SU-DHL-6 (cell line): ENCODE data around the gene KCNH3.

ENCODE experiments used
- H2AFZ ChIP-seq: fragments of 200-600 bp; sonication (generic); 2 replicates; pipeline ENCODE4 v1.6.1; 2014; ENCODE audit warnings: low read depth, mild to moderate bottlenecking, moderate library complexity, mixed read lengths, antibody characterized with exemption, low read length; ENCODE audit not compliant: severe bottlenecking
- H3F3A ChIP-seq: fragments of 200-600 bp; shearing (Covaris generic); 2 replicates; pipeline ENCODE4 v1.6.0; 2016; ENCODE audit warnings: antibody characterized with exemption, mild to moderate bottlenecking; ENCODE audit not compliant: insufficient read depth
- H3K27ac ChIP-seq: fragments of 200-600 bp; sonication (generic); 2 replicates; pipeline ENCODE4 v1.5.1; 2016; ENCODE audit warnings: low read depth, mild to moderate bottlenecking, low read length, moderate library complexity, mixed read lengths
- H3K27me3 ChIP-seq: fragments of 200-600 bp; sonication (generic), shearing (Covaris generic); 2 replicates; pipeline ENCODE4 v1.6.0; 2014; ENCODE audit warnings: mild to moderate bottlenecking, low read length
- H3K36me3 ChIP-seq: fragments of 200-600 bp; sonication (generic); 2 replicates; pipeline ENCODE4 v1.6.1; 2014; ENCODE audit warnings: mild to moderate bottlenecking, low read length, mixed read lengths
- H3K4me2 ChIP-seq: fragments of 300-600, 200-600 bp; shearing (Covaris generic), sonication (generic); 2 replicates; pipeline ENCODE4 v1.6.0; 2014; ENCODE audit warnings: low read length, low read depth, mild to moderate bottlenecking; ENCODE audit not compliant: poor library complexity, severe bottlenecking
- H3K4me3 ChIP-seq: fragments of 200-600 bp; sonication (generic); 2 replicates; pipeline ENCODE4 v1.5.1; 2014; ENCODE audit warnings: antibody characterized with exemption, low read length, mild to moderate bottlenecking, mixed read lengths; ENCODE audit not compliant: insufficient read depth, poor library complexity, severe bottlenecking
- H3K79me2 ChIP-seq: fragments of 200-600 bp; sonication (generic); 2 replicates; pipeline ENCODE4 v1.6.1; 2014; ENCODE audit warnings: mild to moderate bottlenecking, low read length, moderate library complexity; ENCODE audit not compliant: insufficient read depth
- H3K9ac ChIP-seq: fragments of 200-600 bp; sonication (generic); 2 replicates; pipeline ENCODE4 v1.7.0; 2014; ENCODE audit warnings: mild to moderate bottlenecking, low read length
- H3K9me2 ChIP-seq: fragments of 200-600 bp; sonication (generic); replicated peaks from 2 replicates; pipeline ENCODE4 v1.6.1; 2014; ENCODE audit warnings: low read length; ENCODE audit not compliant: insufficient read depth
- H3K9me3 ChIP-seq: fragments of 200-600 bp; sonication (generic); 2 replicates; pipeline ENCODE4 v1.6.1; 2014; ENCODE audit warnings: low read length, mixed read lengths; ENCODE audit not compliant: insufficient read depth
- H4K20me1 ChIP-seq: fragments of 200-600 bp; sonication (generic); 2 replicates; pipeline ENCODE4 v1.6.1; 2014; ENCODE audit warnings: low read depth, mild to moderate bottlenecking, antibody characterized with exemption, low read length, moderate library complexity, mixed read lengths
- EZH2phosphoT487 ChIP-seq: fragments of 200-600 bp; sonication (generic), shearing (Covaris generic); conservative IDR thresholded peaks from 2 replicates; pipeline ENCODE4 v1.6.1; 2018; ENCODE audit warnings: mild to moderate bottlenecking, antibody characterized with exemption, low read length, moderate library complexity, mixed read lengths
- TF ChIP-seq, protein P1 (sequence below): fragments of 200-600 bp; sonication (generic); IDR thresholded peaks from one replicate; pipeline ENCODE4 v1.5.1; 2017; ENCODE audit warnings: antibody characterized with exemption, mild to moderate bottlenecking, low read length, moderate library complexity; ENCODE audit not compliant: insufficient read depth, poor library complexity, severe bottlenecking

Gene KCNH3

DNA sequence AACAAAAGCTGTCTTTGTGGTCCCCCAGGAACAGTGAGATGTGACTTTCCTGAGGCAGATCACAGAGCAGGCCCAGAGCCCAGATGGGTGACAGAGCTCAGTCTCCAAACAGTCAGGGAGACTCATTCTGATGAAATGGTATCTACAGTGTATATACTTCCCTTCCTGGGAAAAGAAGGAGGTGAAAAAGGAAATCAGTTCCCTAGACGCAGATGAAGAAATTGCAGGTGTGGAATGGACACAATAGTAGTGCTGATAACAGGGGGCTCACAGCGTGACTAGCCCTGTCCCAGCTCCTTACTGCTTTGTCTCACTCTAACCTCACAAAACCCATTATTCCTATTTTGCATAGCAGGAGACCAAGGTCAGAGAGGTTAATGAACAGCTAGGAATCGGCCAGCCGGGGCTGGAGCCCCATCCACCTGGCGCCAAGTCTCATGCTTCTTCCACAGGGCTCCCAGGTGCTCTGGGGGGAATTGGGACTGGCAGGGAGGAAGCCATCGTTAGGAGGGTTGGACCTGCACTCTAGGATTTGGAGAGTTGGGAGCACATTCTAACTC, 11.9 kb downstream of the KCNH3 start:
- Histone ChIP-seq H3K27me3 (no peaks in the 10 kb centered on the region), H2AFZ (no peak overlapping the region), H3K27ac (no peak overlapping the region), H3K79me2 (no peaks in the 10 kb centered on the region), H3K9me3 (no peaks in the 10 kb centered on the region), H3K9me2 (no peaks in the 10 kb centered on the region), H3K9ac (no peak overlapping the region), H3K36me3 (no peaks in the 10 kb centered on the region), H3F3A (no peaks in the 10 kb centered on the region), H3K4me2 (no peak overlapping the region), H3K4me3 (no peak overlapping the region), H4K20me1 (no peaks in the 10 kb centered on the region)
- TF ChIP-seq, protein P1, sequence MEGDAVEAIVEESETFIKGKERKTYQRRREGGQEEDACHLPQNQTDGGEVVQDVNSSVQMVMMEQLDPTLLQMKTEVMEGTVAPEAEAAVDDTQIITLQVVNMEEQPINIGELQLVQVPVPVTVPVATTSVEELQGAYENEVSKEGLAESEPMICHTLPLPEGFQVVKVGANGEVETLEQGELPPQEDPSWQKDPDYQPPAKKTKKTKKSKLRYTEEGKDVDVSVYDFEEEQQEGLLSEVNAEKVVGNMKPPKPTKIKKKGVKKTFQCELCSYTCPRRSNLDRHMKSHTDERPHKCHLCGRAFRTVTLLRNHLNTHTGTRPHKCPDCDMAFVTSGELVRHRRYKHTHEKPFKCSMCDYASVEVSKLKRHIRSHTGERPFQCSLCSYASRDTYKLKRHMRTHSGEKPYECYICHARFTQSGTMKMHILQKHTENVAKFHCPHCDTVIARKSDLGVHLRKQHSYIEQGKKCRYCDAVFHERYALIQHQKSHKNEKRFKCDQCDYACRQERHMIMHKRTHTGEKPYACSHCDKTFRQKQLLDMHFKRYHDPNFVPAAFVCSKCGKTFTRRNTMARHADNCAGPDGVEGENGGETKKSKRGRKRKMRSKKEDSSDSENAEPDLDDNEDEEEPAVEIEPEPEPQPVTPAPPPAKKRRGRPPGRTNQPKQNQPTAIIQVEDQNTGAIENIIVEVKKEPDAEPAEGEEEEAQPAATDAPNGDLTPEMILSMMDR = no peak
- TF ChIP-seq EZH2phosphoT487 = no peak

DNA sequence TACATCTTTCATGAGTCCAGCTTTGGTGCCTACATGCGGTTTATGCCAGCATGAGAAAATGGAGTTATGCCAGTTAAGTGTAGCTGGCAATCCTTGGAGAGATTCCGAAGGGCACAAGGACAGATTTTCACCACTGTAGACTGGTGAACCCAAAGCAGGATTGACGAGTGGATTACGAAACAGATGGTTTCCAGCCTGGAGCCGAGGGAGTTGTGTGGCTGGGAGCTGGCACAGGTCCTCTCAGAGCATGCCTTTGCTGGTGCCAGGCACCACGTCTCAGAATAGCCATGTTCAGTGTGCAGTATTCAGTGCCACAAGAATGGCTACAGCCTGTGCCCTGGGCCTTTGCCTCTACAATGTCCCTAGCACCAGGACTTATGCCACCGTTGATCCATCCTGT, 13.2 kb downstream of the KCNH3 start:
- no peak overlapping the region for H3K9ac ChIP-seq
- H3K4me3 ChIP-seq = no peak overlapping the region
- no peaks in the 10 kb centered on the region for H3K36me3 ChIP-seq
- no peaks in the 10 kb centered on the region for H3F3A ChIP-seq
- no peaks in the 10 kb centered on the region for H3K27me3 ChIP-seq
- no peak for TF ChIP-seq EZH2phosphoT487
- TF ChIP-seq, protein P1 = no peak
- H3K79me2 ChIP-seq = no peaks in the 10 kb centered on the region
- H2AFZ ChIP-seq = no peak overlapping the region
- H3K9me3 ChIP-seq = no peaks in the 10 kb centered on the region
- no peaks in the 10 kb centered on the region for H3K9me2 ChIP-seq
- no peaks in the 10 kb centered on the region for H4K20me1 ChIP-seq
- no peak overlapping the region for H3K4me2 ChIP-seq
- no peak overlapping the region for H3K27ac ChIP-seq

DNA sequence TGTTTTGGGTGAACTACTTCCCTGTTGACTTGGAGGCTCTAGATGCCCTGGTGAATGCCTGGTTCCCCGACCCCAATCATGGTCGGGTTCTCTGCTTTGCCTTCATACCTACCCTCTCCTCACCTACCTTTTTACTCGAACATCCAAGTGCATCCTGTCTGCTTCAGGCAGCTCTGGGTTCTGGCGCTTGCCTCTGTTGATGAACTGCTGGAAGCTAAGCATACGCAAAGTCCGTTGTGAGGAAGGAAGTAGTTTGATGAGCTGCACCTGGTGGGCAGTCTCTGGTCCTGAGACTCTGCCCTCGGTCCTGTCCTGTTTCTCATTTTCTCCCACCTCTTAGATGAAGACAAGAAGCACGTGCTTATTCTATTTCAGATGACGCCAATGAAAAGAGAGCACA, 13.6 kb downstream of the KCNH3 start:
- TF ChIP-seq, protein P1 = no peak
- no peak for TF ChIP-seq EZH2phosphoT487
- Histone ChIP-seq H3K36me3 (no peaks in the 10 kb centered on the region), H3K9ac (no peak overlapping the region), H3K27ac (no peak overlapping the region), H3K9me2 (no peaks in the 10 kb centered on the region), H3F3A (no peaks in the 10 kb centered on the region), H3K4me3 (no peak overlapping the region), H3K79me2 (no peaks in the 10 kb centered on the region), H3K27me3 (no peaks in the 10 kb centered on the region), H2AFZ (no peak overlapping the region), H3K9me3 (no peaks in the 10 kb centered on the region), H4K20me1 (no peaks in the 10 kb centered on the region), H3K4me2 (no peak overlapping the region)
